ENCODE measurements around the gene ZSCAN5B.
"Not testable (repeated sequence)": the region's sequence is repeated elsewhere in the genome, so short reads cannot be mapped to it uniquely, and the experiment has no call there.

The ZSCAN5B gene

GRCh38 chr19:56191711-56192110 is 5.9 kb downstream of the ZSCAN5B start:
- no peak for TF ChIP-seq CTCF (IDR thresholded peaks at IDR 0.05; ENCODE audit: insufficient read depth, missing control alignments)
- DNase-seq (ENCODE audit: insufficient read length, low spot score): no peak
- FAIRE-seq: no peak

GRCh38 chr19:56191115-56191514 is 6.5 kb downstream of the ZSCAN5B start:
- DNase-seq (ENCODE audit: insufficient read length, low spot score) (no peak), FAIRE-seq (no peak)
- TF ChIP-seq CTCF (IDR thresholded peaks at IDR 0.05; ENCODE audit: insufficient read depth, missing control alignments): no peak

- FAIRE-seq (no peak), DNase-seq (ENCODE audit: insufficient read length, low spot score) (no peak)
- TF ChIP-seq CTCF (IDR thresholded peaks at IDR 0.05; ENCODE audit: insufficient read depth, missing control alignments): no peak
Measured at GRCh38 chr19:56189785-56190184, 7.8 kb downstream of the ZSCAN5B start.

GRCh38 chr19:56177564-56178243 is 19.9 kb downstream of the ZSCAN5B start:
- FAIRE-seq: no peak
- no peak for TF ChIP-seq CTCF (IDR thresholded peaks at IDR 0.05; ENCODE audit: insufficient read depth, missing control alignments)
- DNase-seq (ENCODE audit: insufficient read length, low spot score): no peak

GRCh38 chr19:56176881-56177280 is 20.7 kb downstream of the ZSCAN5B start:
- DNase-seq (ENCODE audit: insufficient read length, low spot score): no peak

GRCh38 chr19:56176310-56176709 is 21.3 kb downstream of the ZSCAN5B start:
- DNase-seq (ENCODE audit: insufficient read length, low spot score); FAIRE-seq: not testable (repeated sequence)

More at GRCh38 chr19:56176881-56177280, 20.7 kb downstream of the ZSCAN5B start:
- FAIRE-seq: no peak
- no peak for TF ChIP-seq CTCF (IDR thresholded peaks at IDR 0.05; ENCODE audit: insufficient read depth, missing control alignments)

- not testable (repeated sequence) for DNase-seq (ENCODE audit: insufficient read length, low spot score); FAIRE-seq
Measured at GRCh38 chr19:56175861-56176307, 21.7 kb downstream of the ZSCAN5B start, which contains the start of gene GALP. TSS of gene GALP (plus strand) at chr19:56176008. CDS start at chr19:56177109, 1,101 bp downstream.

- FAIRE-seq (no peak), DNase-seq (ENCODE audit: insufficient read length, low spot score) (no peak)
- no peak for TF ChIP-seq CTCF (IDR thresholded peaks at IDR 0.05; ENCODE audit: insufficient read depth, missing control alignments)
Measured at GRCh38 chr19:56174550-56174949, 23.0 kb downstream of the ZSCAN5B start.

Measured in D721Med (cell line).